SIG-M5 treated with dmso at 0.1 percent for 504 hours (cell line): ENCODE measurements around the gene OVOL2.
"Not testable (repeated sequence)": the region's sequence is repeated elsewhere in the genome, so short reads cannot be mapped to it uniquely, and the experiment has no call there.

Experiments used
- DNase-seq: peaks from one replicate; lab custom pipeline; 2025; ENCODE audit not compliant: unreplicated experiment; lab: John Stamatoyannopoulos, UW

OVOL2 gene

GRCh38 chr20:18057101-18057993 lies at the start of gene OVOL2:
Gene OVOL2 (minus strand): TSS chr20:18057916. CDS start chr20:18057634, 282 bp downstream.
- DNase-seq, result peak; percentile 41

- DNase-seq, result no peak
Observed at GRCh38 chr20:18103497-18103896, 45.8 kb upstream of the OVOL2 start.

GRCh38 chr20:18101125-18101810 lies 43.6 kb upstream of the OVOL2 start:
- DNase-seq, result no peak

- not testable (repeated sequence) for DNase-seq
Observed at GRCh38 chr20:18100569-18100968, 42.9 kb upstream of the OVOL2 start.

GRCh38 chr20:18094191-18094590 lies 36.5 kb upstream of the OVOL2 start:
- DNase-seq, result no peak

GRCh38 chr20:18093388-18093787 lies 35.7 kb upstream of the OVOL2 start:
- DNase-seq, result no peak

GRCh38 chr20:18092890-18093289 lies 35.2 kb upstream of the OVOL2 start:
- no peak for DNase-seq

- DNase-seq, result no peak
Observed at GRCh38 chr20:18091623-18092022, 33.9 kb upstream of the OVOL2 start.

- no peak for DNase-seq
Observed at GRCh38 chr20:18090477-18090876, 32.8 kb upstream of the OVOL2 start.

- no peak for DNase-seq
Observed at GRCh38 chr20:18090044-18090443, 32.3 kb upstream of the OVOL2 start.

- DNase-seq, result not testable (repeated sequence)
Observed at GRCh38 chr20:18088841-18089240, 31.1 kb upstream of the OVOL2 start.

- not testable (repeated sequence) for DNase-seq
Observed at GRCh38 chr20:18088298-18088697, 30.6 kb upstream of the OVOL2 start.

- DNase-seq, result no peak
Observed at GRCh38 chr20:18087054-18087453, 29.3 kb upstream of the OVOL2 start.

GRCh38 chr20:18080836-18081235 lies 23.1 kb upstream of the OVOL2 start:
- not testable (repeated sequence) for DNase-seq

- DNase-seq, result no peak
Observed at GRCh38 chr20:18079756-18080353, 22.1 kb upstream of the OVOL2 start.

- no peak for DNase-seq
Observed at GRCh38 chr20:18077157-18077556, 19.4 kb upstream of the OVOL2 start.

- DNase-seq, result no peak
Observed at GRCh38 chr20:18072532-18072931, 14.8 kb upstream of the OVOL2 start.

GRCh38 chr20:18066421-18067333 lies 9.0 kb upstream of the OVOL2 start:
- DNase-seq, result no peak

GRCh38 chr20:18063676-18064075 lies 6.0 kb upstream of the OVOL2 start:
- DNase-seq, result no peak

- no peak for DNase-seq
Observed at GRCh38 chr20:18059603-18060002, 1.9 kb upstream of the OVOL2 start.
